H1 (cell line): ENCODE data around the gene SYVN1. TPM values are rescaled to one million over a fixed set of nuclear protein-coding genes. Genes with fewer than 3 reads are reported as not detected.
A peak's percentile ranks its signal among the peaks of the same experiment; 100 is the strongest.

Source experiments
- ASH2L ChIP-seq: fragments of 200-600, 300-600 bp; sonication (generic); IDR thresholded peaks from one replicate; pipeline ENCODE4 v1.7.1; 2017; ENCODE audit warnings: low read length
- BRCA1 ChIP-seq: IDR thresholded peaks from 2 replicates; pipeline ENCODE4 v1.6.1; 2012; ENCODE audit warnings: low read depth, low read length, improper control_type of control experiment
- CEBPB ChIP-seq: IDR thresholded peaks from 2 replicates; pipeline ENCODE4 v1.6.1; 2012; ENCODE audit warnings: low read depth, low read length
- CHD1 ChIP-seq: IDR thresholded peaks from 2 replicates; pipeline ENCODE4 v1.6.1; 2012; ENCODE audit warnings: low read depth, low read length, improper control_type of control experiment
- CHD2 ChIP-seq: IDR thresholded peaks from 2 replicates; pipeline ENCODE4 v1.6.1; 2012; ENCODE audit warnings: low read length, improper control_type of control experiment
- CREB1 ChIP-seq: IDR thresholded peaks from 2 replicates; pipeline ENCODE4 v1.6.1; 2012; ENCODE audit warnings: inconsistent platforms
- E2F6 ChIP-seq: IDR thresholded peaks from 2 replicates; pipeline ENCODE4 v1.6.1; 2012; ENCODE audit warnings: inconsistent platforms
- EZH2 ChIP-seq: fragments of 200-600 bp; sonication (generic); IDR thresholded peaks from 2 replicates; pipeline ENCODE4 v1.7.1; 2012; ENCODE audit warnings: low read depth, mild to moderate bottlenecking, moderate library complexity, low read length, inconsistent platforms; ENCODE audit not compliant: severe bottlenecking
- FOSL1 ChIP-seq: IDR thresholded peaks from 2 replicates; pipeline ENCODE4 v1.6.1; 2011; ENCODE audit warnings: mild to moderate bottlenecking, low read depth, low read length, moderate library complexity; ENCODE audit not compliant: insufficient read depth
- JUN ChIP-seq: IDR thresholded peaks from 2 replicates; pipeline ENCODE4 v1.6.1; 2011; ENCODE audit warnings: low read depth, mild to moderate bottlenecking, improper control_type of control experiment, low read length
- KDM5A ChIP-seq: fragments of 200-600 bp; IDR thresholded peaks from 2 replicates; pipeline ENCODE4 v1.7.1; 2012; ENCODE audit warnings: mild to moderate bottlenecking, low read length, inconsistent platforms, mixed read lengths
- MAFK ChIP-seq: IDR thresholded peaks from 2 replicates; pipeline ENCODE4 v1.6.1; 2012; ENCODE audit warnings: low read depth, mild to moderate bottlenecking, improper control_type of control experiment, low read length
- NANOG ChIP-seq: IDR thresholded peaks from 2 replicates; pipeline ENCODE4 v1.6.1; 2011; ENCODE audit warnings: low read length, low read depth, mild to moderate bottlenecking, inconsistent platforms; ENCODE audit not compliant: insufficient read depth, poor library complexity, severe bottlenecking
- POU5F1 ChIP-seq: IDR thresholded peaks from 2 replicates; pipeline ENCODE4 v1.6.1; 2011; ENCODE audit warnings: low read depth, mild to moderate bottlenecking, low read length, moderate library complexity
- SAP30 ChIP-seq: fragments of 300-600 bp; sonication (generic); IDR thresholded peaks from 2 replicates; pipeline ENCODE4 v1.7.1; 2012; ENCODE audit warnings: low read length, moderate library complexity, mild to moderate bottlenecking, inconsistent platforms; ENCODE audit not compliant: insufficient read depth, insufficient replicate concordance
- SRF ChIP-seq: IDR thresholded peaks from 2 replicates; pipeline ENCODE4 v1.6.1; 2011; ENCODE audit warnings: mild to moderate bottlenecking, low read depth, low read length, moderate library complexity
- TAF7 ChIP-seq: optimal IDR thresholded peaks from 2 replicates; pipeline ENCODE3; 2011; ENCODE audit warnings: low read depth, mild to moderate bottlenecking, inconsistent platforms, low read length, moderate library complexity, borderline replicate concordance
- TCF12 ChIP-seq: IDR thresholded peaks from 2 replicates; pipeline ENCODE4 v1.6.1; 2011; ENCODE audit warnings: low read depth, mild to moderate bottlenecking, low read length
- USF2 ChIP-seq: IDR thresholded peaks from 2 replicates; pipeline ENCODE4 v1.6.1; 2011; ENCODE audit warnings: low read length, improper control_type of control experiment
- YY1 ChIP-seq: IDR thresholded peaks from 2 replicates; pipeline ENCODE4 v1.6.1; 2011; ENCODE audit warnings: low read depth, mild to moderate bottlenecking, low read length
- polyA plus RNA-seq, 7 experiments: library from polyadenylated mRNA; depleted of rRNA in 3 of 7; stranded (reverse) in 5 of 7; unstranded in 2 of 7; fragments of >200 nt in 5 of 7; fragments of 200-250 nt in 2 of 7; gene quantifications; 1 replicate in 5 of 7; 2 replicates in 1 of 7; 4 replicates in 1 of 7; pipeline versions ENCODE4 v1.2.1 to v1.2.3, GENCODE V29; 2011 to 2013; ENCODE audit warnings: missing spikeins in 2 of 7, mixed read lengths in 2 of 7
- total RNA-seq: library from RNA; stranded (reverse); fragmentation: NEBNext Ultra II Directional; extraction: Animal tissue kit (Norgen Biotek cat#: 25700); gene quantifications from 2 replicates; pipeline ENCODE4 v1.2.1, GENCODE V29; 2021

The SYVN1 gene
- total and polyA plus RNA-seq, 2 of the 8 experiments (the other 6 are each of a cell fraction or from before 2014, with no cell fraction given), result 27.8 to 29.4 TPM

- peak; percentile 16; the same call in 1 of the 2 replicates for TF ChIP-seq CEBPB
- TF ChIP-seq CHD1, result no peak
- TF ChIP-seq MAFK, result no peak
- peak; percentile 86 for TF ChIP-seq ASH2L
- no peak for TF ChIP-seq SAP30
- TF ChIP-seq JUN, result peak; percentile 58; the same call in 1 of the 2 replicates
- peak; percentile 77 for TF ChIP-seq SRF
- peak; percentile 72 for TF ChIP-seq CREB1
- no peak for TF ChIP-seq EZH2
- TF ChIP-seq TAF7, result peak; percentile 87
- TF ChIP-seq E2F6, result peak; percentile 60
- TF ChIP-seq YY1, result peak; percentile 93
- TF ChIP-seq USF2, result peak; percentile 3; the same call in 1 of the 2 replicates
- TF ChIP-seq POU5F1, result no peak
- peak; percentile 89 for TF ChIP-seq KDM5A
- TF ChIP-seq NANOG, result no peak
- peak; percentile 68 for TF ChIP-seq BRCA1
- TF ChIP-seq CHD2, result peak; percentile 86
- no peak for TF ChIP-seq FOSL1
- peak; percentile 92 for TF ChIP-seq TCF12
- TF ChIP-seq, all 59 proteins: peak for 35
Measured at GRCh38 chr11:65095974-65096806, 38.1 kb downstream of the SYVN1 start, which contains the start of gene VPS51 (continued).
